HG03457 (cell line): ENCODE results near the gene LIM2.
"Not testable (repeated sequence)": the region's sequence is repeated elsewhere in the genome, so short reads cannot be mapped to it uniquely, and the experiment has no call there.

Experiments
- ATAC-seq: cut with Tn5 transposase; IDR thresholded peaks from one replicate; pipeline ENCODE4 v1.9.1; 2021; ENCODE audit warnings: moderate number of reproducible peaks; ENCODE audit not compliant: unreplicated experiment

Gene LIM2

GRCh38 chr19:51397453-51397852 is 9.7 kb upstream of the LIM2 start:
- ATAC-seq: not testable (repeated sequence)

- ATAC-seq: no peak
These were observed 8.4 kb upstream of the LIM2 start for GRCh38 chr19:51396175-51396574.

DNA sequence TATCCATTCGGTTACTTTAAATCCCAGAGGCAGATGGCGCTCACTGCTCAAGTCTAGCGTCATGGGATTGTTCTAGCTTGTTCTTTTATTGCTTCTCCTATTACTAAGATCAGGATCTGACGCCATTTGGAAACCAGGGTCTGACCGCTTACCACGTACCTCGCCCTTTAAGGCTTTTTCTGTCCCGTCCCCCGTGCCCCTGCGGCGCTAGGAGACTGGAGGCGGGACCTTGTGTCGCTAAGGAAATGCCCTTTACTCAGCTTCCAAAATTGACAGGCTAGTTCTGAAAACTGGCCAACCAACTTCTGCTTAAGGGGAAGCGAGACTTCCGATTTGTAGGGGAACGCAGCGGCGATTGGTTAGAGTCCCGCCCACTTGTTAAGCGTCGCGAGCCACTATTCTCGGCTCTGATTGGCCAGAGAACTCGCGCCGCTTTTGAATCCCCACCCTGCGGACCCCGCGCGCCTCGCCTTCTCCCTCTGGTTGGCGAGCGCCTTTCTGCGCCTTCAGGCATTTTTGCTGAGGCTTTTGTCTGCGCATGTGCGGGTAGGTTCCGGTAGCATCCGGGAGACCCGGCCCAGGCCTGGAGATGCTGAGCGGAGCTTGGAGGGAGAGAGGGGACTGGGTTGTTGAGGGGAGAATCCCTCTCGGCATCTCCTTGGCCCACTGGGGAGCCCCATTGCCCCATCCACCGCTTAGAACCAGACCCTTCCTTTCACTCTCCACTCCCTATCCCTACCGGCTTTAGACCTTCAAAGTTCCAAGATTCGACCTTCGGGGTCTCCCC is 6.5 kb upstream of the LIM2 start:
- ATAC-seq: peak; percentile 67

- no peak for ATAC-seq
These were observed 4.9 kb upstream of the LIM2 start for GRCh38 chr19:51392701-51393100.

GRCh38 chr19:51391073-51391611 is 3.4 kb upstream of the LIM2 start:
- no peak for ATAC-seq

GRCh38 chr19:51389143-51389542 is 1.4 kb upstream of the LIM2 start:
- ATAC-seq: no peak

GRCh38 chr19:51386882-51387520 is 773 bp downstream of the LIM2 start:
- no peak for ATAC-seq

- no peak for ATAC-seq
These were observed 5.8 kb downstream of the LIM2 start for GRCh38 chr19:51382004-51382403.

DNA sequence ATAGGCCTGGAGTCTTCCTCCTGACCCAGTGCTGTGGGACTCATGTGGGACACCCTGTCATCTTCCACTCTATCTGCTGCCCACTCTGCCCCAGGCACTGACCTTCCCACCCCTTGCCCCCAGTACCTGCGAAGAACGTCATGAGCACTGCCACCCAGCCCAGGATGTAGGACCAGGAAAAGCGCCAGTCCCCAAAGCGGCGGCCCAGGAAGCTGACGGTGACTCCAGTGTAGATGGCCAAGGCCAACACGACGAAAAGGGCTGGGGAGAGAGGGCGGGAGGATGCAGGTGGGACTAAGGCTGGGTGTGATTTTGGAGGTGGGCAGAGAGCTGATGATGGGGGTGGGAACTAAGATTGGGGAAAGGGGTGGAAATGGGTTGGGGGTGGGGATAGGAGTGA is 7.4 kb downstream of the LIM2 start:
- ATAC-seq: no peak

DNA sequence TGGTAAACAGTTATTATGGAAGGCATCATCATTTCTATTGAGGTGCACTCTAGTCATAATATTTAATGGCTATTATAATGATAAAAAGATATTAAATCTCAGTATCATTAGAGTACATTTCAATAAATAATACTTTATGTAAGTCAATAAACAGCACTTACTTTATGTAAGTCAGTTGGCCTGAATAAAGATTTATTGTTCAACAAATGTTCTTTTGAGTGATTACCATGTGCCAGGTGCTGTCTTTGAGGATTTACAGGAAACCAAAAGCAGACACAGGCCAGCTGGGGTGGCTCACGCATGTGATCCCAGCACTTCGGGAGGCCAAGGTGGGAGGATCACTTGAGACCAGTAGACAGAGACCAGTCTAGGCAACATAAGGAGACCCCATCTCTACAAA is 10.4 kb downstream of the LIM2 start:
- no peak for ATAC-seq

GRCh38 chr19:51375504-51376221 is 12.1 kb downstream of the LIM2 start:
- ATAC-seq: no peak

- ATAC-seq: no peak
These were observed 14.9 kb downstream of the LIM2 start, which contains the start of gene NKG7 for GRCh38 chr19:51372649-51373504. Gene NKG7 (minus strand): TSS chr19:51372654. CDS start chr19:51372535, 119 bp downstream.

DNA sequence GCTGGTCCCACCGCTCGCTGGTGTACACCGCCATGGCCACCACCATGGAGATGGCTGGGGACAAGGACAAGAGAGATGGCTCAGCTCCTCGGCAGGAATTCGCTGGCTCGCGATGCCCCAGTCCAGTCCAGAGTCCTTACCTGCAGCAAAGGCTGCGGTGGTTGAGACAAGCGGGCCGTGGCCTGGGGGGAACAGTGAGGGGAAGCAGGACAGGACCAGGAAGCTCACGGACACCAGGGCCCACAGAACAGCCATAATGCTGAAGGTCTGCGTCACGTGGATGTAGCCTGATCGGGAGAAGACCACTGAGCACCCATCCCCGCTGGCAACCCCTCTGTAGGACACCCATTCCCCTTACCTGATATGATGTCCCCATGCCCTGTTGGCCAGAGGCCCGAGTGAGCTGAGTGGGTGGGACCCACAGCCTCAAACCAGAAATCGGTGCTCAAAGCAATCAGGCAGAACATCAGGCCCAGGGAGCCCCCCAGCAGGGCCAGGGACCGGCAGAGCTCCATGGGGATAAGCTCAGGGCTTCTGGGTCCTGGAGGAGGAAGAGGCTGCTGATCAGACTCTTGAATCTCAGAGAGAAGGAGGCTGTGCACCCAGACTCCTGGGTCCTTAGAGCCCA is 15.6 kb downstream of the LIM2 start:
- ATAC-seq: no peak

DNA sequence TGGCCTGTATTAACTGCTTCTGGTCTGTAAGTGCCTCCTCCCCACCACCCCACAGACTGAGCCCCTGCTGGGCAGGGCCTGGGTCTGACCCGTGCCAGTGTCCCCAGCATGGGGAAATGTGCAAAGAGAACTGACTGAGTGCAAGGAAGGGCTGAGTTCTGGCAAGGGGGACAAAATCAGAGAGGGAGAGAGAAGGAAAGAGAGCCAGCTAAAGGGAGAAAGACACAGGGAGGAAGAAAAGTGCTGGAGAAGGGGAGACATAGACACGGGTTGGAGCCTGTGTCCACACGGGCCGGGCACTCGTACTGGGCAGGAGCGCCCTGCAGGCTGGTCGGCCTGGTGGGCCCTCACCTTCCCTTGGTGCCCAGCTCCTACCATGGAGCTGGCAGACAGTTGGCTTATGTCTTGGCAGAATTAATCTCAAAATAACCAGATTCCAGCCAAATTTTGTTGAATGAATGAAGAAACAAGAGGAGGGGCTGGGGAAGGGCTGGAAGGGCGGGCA is 16.5 kb downstream of the LIM2 start:
- ATAC-seq: no peak

DNA sequence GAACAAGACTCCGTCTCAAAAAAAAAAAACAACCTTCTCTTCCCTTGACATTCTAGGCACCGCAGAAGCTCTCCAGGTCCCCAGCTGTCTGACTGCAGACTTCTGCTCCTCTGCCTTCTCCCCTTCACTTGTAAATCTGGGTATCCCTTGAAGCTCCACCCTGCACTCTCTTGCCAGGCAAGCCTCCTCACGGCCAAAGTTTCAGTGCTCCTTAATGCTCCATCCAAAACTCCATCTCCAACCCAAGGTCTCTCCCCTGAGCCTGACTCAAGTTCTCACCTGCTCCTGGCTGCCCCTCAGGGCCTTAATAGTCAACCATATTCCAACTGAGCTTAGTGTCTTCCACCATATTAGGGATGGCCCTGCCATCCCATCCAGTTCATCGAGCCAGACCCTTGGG is 17.5 kb downstream of the LIM2 start:
- no peak for ATAC-seq

DNA sequence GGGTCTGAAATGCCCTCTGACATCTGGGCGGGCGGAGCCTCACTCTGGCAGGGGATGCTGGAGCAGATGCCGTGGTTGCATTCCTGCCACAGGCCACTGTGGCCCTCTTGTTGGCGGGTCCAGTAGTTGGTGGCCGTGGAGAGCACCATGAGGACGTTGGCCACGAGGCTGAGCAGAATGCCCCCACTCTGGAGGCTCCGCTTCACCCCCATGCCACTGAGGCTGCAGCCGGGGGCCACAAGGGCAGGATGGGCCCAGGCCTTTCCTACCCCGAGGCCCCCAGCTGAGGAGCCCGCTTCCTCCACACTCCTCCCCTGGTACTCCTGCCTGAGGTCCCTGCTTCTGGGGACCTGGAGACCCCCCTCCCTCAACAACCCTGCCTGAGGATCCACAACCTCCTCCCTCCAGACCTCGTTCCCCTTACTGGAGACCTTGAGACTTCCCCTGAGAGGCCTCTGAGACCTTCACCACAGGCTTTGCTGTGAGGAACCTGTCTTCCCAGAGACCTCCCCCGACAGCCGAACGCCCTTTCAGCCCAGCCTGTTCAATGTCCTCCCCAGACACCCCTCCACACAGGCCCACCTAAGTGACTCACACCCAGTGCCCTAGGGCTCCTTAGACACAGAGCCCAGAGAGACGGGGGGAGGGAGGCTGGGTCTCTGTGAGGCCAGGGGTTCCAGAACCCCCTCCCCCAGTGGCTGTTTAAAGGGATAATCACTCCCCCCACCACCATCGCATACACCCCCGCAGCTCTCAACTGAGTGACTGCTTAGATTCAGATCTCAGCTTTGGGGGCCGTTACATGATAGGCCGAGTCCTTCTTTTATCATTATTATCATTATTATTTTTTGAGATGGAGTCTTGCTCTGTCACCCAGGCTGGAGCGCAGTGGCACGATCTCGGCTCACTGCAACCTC is 19.1 kb downstream of the LIM2 start, which contains the start of gene CLDND2:
CLDND2 (minus strand) TSS at position 638 of the 917 bp plus-strand sequence; CDS start at position 212, 426 bp downstream.
- no peak for ATAC-seq

DNA sequence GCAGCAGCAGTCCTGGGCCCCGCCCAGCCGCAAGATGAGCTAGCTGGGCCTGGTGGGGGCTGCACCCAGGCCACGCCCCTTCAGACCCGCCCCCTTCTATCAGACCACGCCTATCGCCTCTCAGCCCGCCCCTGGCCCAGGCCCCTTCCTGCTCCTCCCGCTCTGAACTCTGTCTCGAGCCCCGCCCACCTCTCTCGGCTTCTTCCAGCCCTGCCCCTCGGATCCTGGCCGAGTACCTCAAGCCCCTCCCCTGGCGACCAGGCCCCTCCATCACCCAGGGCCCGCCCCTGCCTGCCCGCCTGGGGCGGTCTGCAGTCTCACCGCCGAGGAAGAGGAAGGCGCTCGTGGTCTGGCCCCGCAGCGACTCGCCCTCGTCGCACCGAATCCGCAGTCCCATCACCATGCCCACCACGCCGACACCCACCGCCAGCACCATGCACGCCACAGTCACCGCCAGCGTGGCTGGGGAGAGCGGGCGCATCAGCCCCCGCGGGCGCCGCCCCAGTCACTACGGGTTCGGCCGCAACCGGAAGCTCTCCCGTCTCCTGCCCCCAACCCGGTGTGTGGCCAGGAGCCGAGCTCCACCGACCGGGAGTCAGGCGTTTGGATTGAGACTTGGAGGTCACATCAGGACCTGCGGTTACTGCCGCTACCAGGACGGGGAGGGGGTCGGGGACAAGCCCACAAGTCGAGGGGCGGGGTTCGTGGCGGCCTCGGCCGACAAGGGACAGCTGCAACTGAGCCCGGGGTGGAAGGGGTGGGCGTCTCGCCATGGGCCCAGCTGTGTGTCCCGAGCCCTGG is 20.0 kb downstream of the LIM2 start:
- peak; percentile 54 for ATAC-seq

DNA sequence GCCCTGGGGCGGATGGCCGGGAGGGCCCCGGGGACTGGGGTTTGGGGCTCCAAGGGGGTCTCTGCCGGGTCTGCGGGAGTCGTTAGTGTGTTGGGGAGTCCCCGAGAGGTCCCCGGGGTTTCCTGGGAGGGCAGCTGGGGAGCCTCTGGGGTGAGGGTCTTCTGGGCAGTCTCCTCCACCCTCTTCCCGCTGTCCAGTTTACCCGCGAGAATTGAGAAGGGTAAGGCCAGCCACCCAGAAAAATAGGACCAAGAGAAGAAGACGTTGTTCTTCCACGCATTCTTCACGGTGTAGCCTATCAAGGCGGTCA is 20.6 kb downstream of the LIM2 start:
- no peak for ATAC-seq
